Hepatocyte (in vitro differentiated cells): ENCODE measurements around the gene CD55.

Experiments
- EZH2 ChIP-seq: fragments of 200-600 bp; sonication (generic); IDR thresholded peaks from 2 replicates; pipeline ENCODE4 v1.6.1; 2016; ENCODE audit warnings: antibody characterized with exemption, mild to moderate bottlenecking, borderline replicate concordance
- EZH2phosphoT487 ChIP-seq: fragments of 200-600 bp; sonication (generic); IDR thresholded peaks from one replicate; pipeline ENCODE4 v1.6.1; 2018; ENCODE audit warnings: antibody characterized with exemption, mild to moderate bottlenecking, low read depth, moderate library complexity; ENCODE audit not compliant: unreplicated experiment, severe bottlenecking
- TF ChIP-seq, protein P1 (sequence below): fragments of 200-600 bp; sonication (generic); IDR thresholded peaks from 2 replicates; pipeline ENCODE4 v1.5.1; 2016; ENCODE audit warnings: antibody characterized with exemption, mild to moderate bottlenecking; ENCODE audit not compliant: poor library complexity

DNA sequence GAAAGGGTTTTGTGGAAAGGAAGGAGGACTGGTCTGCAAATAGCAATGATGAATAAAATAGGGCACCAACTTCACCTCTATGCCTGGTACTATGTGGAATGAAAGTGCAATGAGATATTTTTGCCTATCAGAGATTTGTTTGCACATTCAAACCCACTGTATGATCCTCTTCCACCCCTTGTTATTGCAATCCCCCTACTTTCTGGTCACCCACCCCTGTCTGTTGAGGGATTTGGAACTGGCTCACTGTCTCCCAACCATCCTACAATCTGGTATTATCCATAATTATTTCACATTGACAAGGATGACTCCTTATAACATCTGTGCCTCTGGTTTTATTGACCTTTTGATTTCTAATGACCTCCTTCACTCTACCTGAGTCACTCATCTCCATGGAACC lies 42.4 kb downstream of the CD55 start:
- TF ChIP-seq, protein P1, sequence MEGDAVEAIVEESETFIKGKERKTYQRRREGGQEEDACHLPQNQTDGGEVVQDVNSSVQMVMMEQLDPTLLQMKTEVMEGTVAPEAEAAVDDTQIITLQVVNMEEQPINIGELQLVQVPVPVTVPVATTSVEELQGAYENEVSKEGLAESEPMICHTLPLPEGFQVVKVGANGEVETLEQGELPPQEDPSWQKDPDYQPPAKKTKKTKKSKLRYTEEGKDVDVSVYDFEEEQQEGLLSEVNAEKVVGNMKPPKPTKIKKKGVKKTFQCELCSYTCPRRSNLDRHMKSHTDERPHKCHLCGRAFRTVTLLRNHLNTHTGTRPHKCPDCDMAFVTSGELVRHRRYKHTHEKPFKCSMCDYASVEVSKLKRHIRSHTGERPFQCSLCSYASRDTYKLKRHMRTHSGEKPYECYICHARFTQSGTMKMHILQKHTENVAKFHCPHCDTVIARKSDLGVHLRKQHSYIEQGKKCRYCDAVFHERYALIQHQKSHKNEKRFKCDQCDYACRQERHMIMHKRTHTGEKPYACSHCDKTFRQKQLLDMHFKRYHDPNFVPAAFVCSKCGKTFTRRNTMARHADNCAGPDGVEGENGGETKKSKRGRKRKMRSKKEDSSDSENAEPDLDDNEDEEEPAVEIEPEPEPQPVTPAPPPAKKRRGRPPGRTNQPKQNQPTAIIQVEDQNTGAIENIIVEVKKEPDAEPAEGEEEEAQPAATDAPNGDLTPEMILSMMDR = no peak
- TF ChIP-seq EZH2 (no peak), EZH2phosphoT487 (no peak)
